ENCODE measurements around the gene ANTXR1.

The ANTXR1 gene

GRCh38 chr2:69013840-69014821, 1.2 kb downstream of the ANTXR1 start:
- Histone ChIP-seq H3K27ac (ENCODE audit: low read length) (no peak overlapping the region), H3K4me3 (ENCODE audit: low read length) (no peak overlapping the region), H3K9me3 (ENCODE audit: insufficient read depth, low read length) (no peaks in the 10 kb centered on the region), H4K20me1 (ENCODE audit: insufficient read depth, low read length) (no peaks in the 10 kb centered on the region), H3K4me2 (ENCODE audit: low read length) (no peak overlapping the region), H3K79me2 (ENCODE audit: low read length) (no peaks in the 10 kb centered on the region), H2AFZ (ENCODE audit: low read depth, low read length) (no peak overlapping the region), H3K36me3 (replicated peaks; ENCODE audit: low read depth, low read length) (no peaks in the 10 kb centered on the region), H3K4me1 (ENCODE audit: low read length) (no peaks in the 10 kb centered on the region), H3K27me3 (ENCODE audit: low read depth, low read length) (peaks cover 32% of the 10 kb centered on the region), H3K9ac (ENCODE audit: low read length) (no peak overlapping the region)
- TF ChIP-seq CTCF (IDR thresholded peaks at IDR 0.05; ENCODE audit: low read depth, low read length) (no peak), EZH2phosphoT487 (IDR thresholded peaks at IDR 0.05; ENCODE audit: low read depth) (no peak)

- Histone ChIP-seq H3K27me3 (ENCODE audit: low read depth, low read length) (peaks cover 46% of the 10 kb centered on the region), H3K27ac (ENCODE audit: low read length) (no peak overlapping the region), H3K79me2 (ENCODE audit: low read length) (no peaks in the 10 kb centered on the region), H3K9me3 (ENCODE audit: insufficient read depth, low read length) (no peaks in the 10 kb centered on the region), H3K4me1 (ENCODE audit: low read length) (no peaks in the 10 kb centered on the region), H2AFZ (ENCODE audit: low read depth, low read length) (no peak overlapping the region), H4K20me1 (ENCODE audit: insufficient read depth, low read length) (no peaks in the 10 kb centered on the region), H3K4me2 (ENCODE audit: low read length) (no peak overlapping the region), H3K9ac (ENCODE audit: low read length) (no peak overlapping the region), H3K4me3 (ENCODE audit: low read length) (no peak overlapping the region), H3K36me3 (replicated peaks; ENCODE audit: low read depth, low read length) (no peaks in the 10 kb centered on the region)
- no peak for TF ChIP-seq CTCF (IDR thresholded peaks at IDR 0.05; ENCODE audit: low read depth, low read length)
- no peak for TF ChIP-seq EZH2phosphoT487 (IDR thresholded peaks at IDR 0.05; ENCODE audit: low read depth)
Observed at GRCh38 chr2:69017080-69017479, 4.1 kb downstream of the ANTXR1 start.

- TF ChIP-seq EZH2phosphoT487 (IDR thresholded peaks at IDR 0.05; ENCODE audit: low read depth) (no peak), CTCF (IDR thresholded peaks at IDR 0.05; ENCODE audit: low read depth, low read length) (no peak)
- Histone ChIP-seq H3K4me1 (ENCODE audit: low read length) (no peaks in the 10 kb centered on the region), H3K4me2 (ENCODE audit: low read length) (no peak overlapping the region), H2AFZ (ENCODE audit: low read depth, low read length) (no peak overlapping the region), H4K20me1 (ENCODE audit: insufficient read depth, low read length) (no peaks in the 10 kb centered on the region), H3K27me3 (ENCODE audit: low read depth, low read length) (peaks cover 45% of the 10 kb centered on the region), H3K9ac (ENCODE audit: low read length) (no peak overlapping the region), H3K79me2 (ENCODE audit: low read length) (no peaks in the 10 kb centered on the region), H3K9me3 (ENCODE audit: insufficient read depth, low read length) (no peaks in the 10 kb centered on the region), H3K27ac (ENCODE audit: low read length) (no peak overlapping the region), H3K36me3 (replicated peaks; ENCODE audit: low read depth, low read length) (no peaks in the 10 kb centered on the region), H3K4me3 (ENCODE audit: low read length) (no peak overlapping the region)
Observed at GRCh38 chr2:69017835-69018234, 4.9 kb downstream of the ANTXR1 start.

- Histone ChIP-seq H3K4me2 (ENCODE audit: low read length) (no peak overlapping the region), H3K9me3 (ENCODE audit: insufficient read depth, low read length) (no peaks in the 10 kb centered on the region), H3K27ac (ENCODE audit: low read length) (no peak overlapping the region), H3K27me3 (ENCODE audit: low read depth, low read length) (peaks cover 53% of the 10 kb centered on the region), H3K4me1 (ENCODE audit: low read length) (no peaks in the 10 kb centered on the region), H3K4me3 (ENCODE audit: low read length) (no peak overlapping the region), H3K79me2 (ENCODE audit: low read length) (no peaks in the 10 kb centered on the region), H4K20me1 (ENCODE audit: insufficient read depth, low read length) (no peaks in the 10 kb centered on the region), H3K9ac (ENCODE audit: low read length) (no peak overlapping the region), H2AFZ (ENCODE audit: low read depth, low read length) (no peak overlapping the region), H3K36me3 (replicated peaks; ENCODE audit: low read depth, low read length) (no peaks in the 10 kb centered on the region)
- TF ChIP-seq EZH2phosphoT487 (IDR thresholded peaks at IDR 0.05; ENCODE audit: low read depth) (no peak), CTCF (IDR thresholded peaks at IDR 0.05; ENCODE audit: low read depth, low read length) (no peak)
Observed at GRCh38 chr2:69018678-69019095, 5.7 kb downstream of the ANTXR1 start.
